T-cell (primary cell): ENCODE data around the gene CARMIL3. TPM values are rescaled to one million over a fixed set of nuclear protein-coding genes. Genes with fewer than 3 reads are reported as not detected.

ENCODE experiments used
- ATAC-seq, 4 experiments: fragments of 200-7000 bp in 3 of 4; fragments of 150-1000 bp in 1 of 4; cut with Tn5 transposase; replicated peaks in 1 of 4; 1 replicate in 3 of 4; 2 replicates in 1 of 4; pipeline ENCODE4 v1.10.0; 2021; ENCODE audit warnings: moderate library complexity in 3 of 4, mild to moderate bottlenecking in 2 of 4, moderate number of reproducible peaks in 1 of 4
- CTCF ChIA-PET, 2 donors: fragments of 300-600 bp; sonication (Branson Sonifier 250); formaldehyde crosslinking; loops; one replicate each; lab custom pipeline; 2022; ENCODE audit warnings: antibody characterized with exemption in 2 of 2; lab: Charles Lee
- POLR2A ChIA-PET, 2 donors: fragments of 300-600 bp; sonication (Branson Sonifier 250); formaldehyde crosslinking; loops; one replicate each; lab custom pipeline; 2022; ENCODE audit warnings: antibody characterized with exemption in 2 of 2; lab: Charles Lee
- DNase-seq, 35 experiments: peaks; one replicate each; pipeline versions ENCODE4 v3.0.0 to v3.0.0-alpha.2; 2013 to 2023
- H3K27ac ChIP-seq: one replicate; pipeline ENCODE4 v1.5.1; 2013; ENCODE audit warnings: low read length
- H3K27me3 ChIP-seq, 2 experiments: replicated peaks in 1 of 2; 1 replicate in 1 of 2; 2 replicates in 1 of 2; pipeline versions ENCODE4 v1.6.1 to v1.7.0; 2013; ENCODE audit warnings: low read length in 1 of 2, mixed read lengths in 1 of 2; ENCODE audit not compliant: control insufficient read depth in 2 of 2, insufficient read depth in 2 of 2; ENCODE audit errors: extremely low read depth in 1 of 2
- H3K36me3 ChIP-seq, 2 donors: 1 replicate in 1 of 2; 2 replicates in 1 of 2; pipeline versions ENCODE4 v1.6.1 to v1.7.0; 2013; ENCODE audit warnings: low read length in 1 of 2; ENCODE audit not compliant: control insufficient read depth in 2 of 2, insufficient read depth in 1 of 2; ENCODE audit errors: extremely low read depth in 1 of 2
- H3K4me1 ChIP-seq, 2 experiments: 1 replicate in 1 of 2; 2 replicates in 1 of 2; pipeline versions ENCODE4 v1.6.1 to v1.7.0; 2013; ENCODE audit warnings: low read length in 2 of 2, mixed read lengths in 1 of 2; ENCODE audit not compliant: insufficient read depth in 2 of 2, control insufficient read depth in 1 of 2; ENCODE audit errors: extremely low read depth in 1 of 2
- H3K4me3 ChIP-seq, 2 donors: 1 replicate in 1 of 2; 2 replicates in 1 of 2; pipeline versions ENCODE4 v1.5.1 to v1.7.0; 2013; ENCODE audit warnings: mild to moderate bottlenecking in 2 of 2, low read length in 1 of 2, moderate library complexity in 1 of 2; ENCODE audit not compliant: control insufficient read depth in 1 of 2; ENCODE audit errors: extremely low read depth in 1 of 2
- H3K9me3 ChIP-seq: 2 replicates; pipeline ENCODE4 v1.7.0; 2013
- H3K27ac Mint-ChIP-seq, 2 donors: one replicate each; pipeline ENCODE4 v1.8.0; 2020 to 2021; ENCODE audit warnings: mild to moderate bottlenecking in 2 of 2, mixed read lengths in 2 of 2
- H3K27me3 Mint-ChIP-seq, 2 donors: one replicate each; pipeline ENCODE4 v1.8.0; 2021 to 2022; ENCODE audit warnings: mixed read lengths in 2 of 2
- H3K36me3 Mint-ChIP-seq: one replicate; pipeline ENCODE4 v1.8.0; 2021; ENCODE audit warnings: mixed read lengths
- H3K4me1 Mint-ChIP-seq, 3 donors: one replicate each; pipeline ENCODE4 v1.8.0; 2020 to 2022; ENCODE audit warnings: mixed read lengths in 3 of 3, mild to moderate bottlenecking in 1 of 3
- H3K4me3 Mint-ChIP-seq, 3 donors: one replicate each; pipeline ENCODE4 v1.8.0; 2020 to 2022; ENCODE audit warnings: mild to moderate bottlenecking in 3 of 3, mixed read lengths in 3 of 3, moderate library complexity in 3 of 3
- H3K9me3 Mint-ChIP-seq, 3 donors: one replicate each; pipeline ENCODE4 v1.8.0; 2020 to 2022; ENCODE audit warnings: mixed read lengths in 3 of 3
- WGBS: methylation state at CpG from one replicate; pipeline ENCODE4 v1.1.5; 2013; ENCODE audit warnings: missing lambda C conversion rate; ENCODE audit not compliant: insufficient coverage; 5-methylcytosine and 5-hydroxymethylcytosine counted together
- total RNA-seq, 35 experiments: library from RNA in 6 of 35; stranded (reverse) in 6 of 35; fragments of 120-200 nt in 1 of 35; gene quantifications; one replicate each; pipeline versions ENCODE4 v1.2.1 to v1.2.4 and lab custom pipeline; 2013 to 2026

CARMIL3 gene
- total RNA-seq, 5 donors from 2014 or later (not counting 1 experiment from before 2014, with no cell fraction given) = 0.38 to 1.9 (median 0.59) TPM

DNA sequence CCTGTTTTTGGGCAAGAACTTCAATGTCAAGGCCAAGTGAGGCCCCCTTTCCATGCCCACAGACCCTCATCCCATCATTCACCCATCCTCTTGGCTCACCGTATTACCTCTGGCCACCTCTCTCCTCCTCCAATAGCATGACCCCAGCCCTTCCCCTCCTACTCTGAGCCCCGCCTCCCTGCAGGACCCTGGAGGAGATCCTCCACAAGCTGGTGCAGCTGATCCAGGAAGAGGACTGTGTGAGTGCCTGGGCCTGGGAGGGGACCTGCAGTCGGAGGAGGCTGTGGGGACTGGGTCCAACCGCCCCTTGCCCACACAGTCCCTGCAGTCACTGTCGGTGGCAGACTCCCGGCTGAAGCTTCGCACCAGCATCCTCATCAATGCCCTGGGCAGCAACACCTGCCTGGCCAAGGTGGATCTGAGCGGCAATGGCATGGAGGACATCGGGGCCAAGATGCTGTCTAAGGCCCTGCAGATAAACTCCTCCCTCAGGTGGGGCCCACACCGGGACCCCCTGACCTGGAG is 7.2 kb downstream of the CARMIL3 start:
- H3K36me3 ChIP-seq = no peaks in the 10 kb centered on the region
- no peaks in the 10 kb centered on the region for H3K4me1 ChIP-seq
- WGBS = 88% methylated on average over 8 of the region's 10 CpGs
- no peak overlapping the region for H3K27ac ChIP-seq
- Mint-ChIP-seq H3K4me1 (no peaks in the 10 kb centered on the region), H3K36me3 (no peaks in the 10 kb centered on the region), H3K9me3 (no peaks in the 10 kb centered on the region), H3K27me3 (peaks cover 0 to 3% of the 10 kb centered on the region in 2 donors), H3K27ac (no peak overlapping the region), H3K4me3 (no peak overlapping the region)
- POLR2A ChIA-PET = no interaction called here
- peaks cover 0 to 20% of the 10 kb centered on the region in 2 experiments for H3K27me3 ChIP-seq
- H3K9me3 ChIP-seq = no peaks in the 10 kb centered on the region
- DNase-seq (no peak), ATAC-seq (no peak)
- no peak overlapping the region for H3K4me3 ChIP-seq
- CTCF ChIA-PET = interaction anchor here in 1 of 2 donors (0.8 to 1.2 kb wide), 3 partner anchors 31 to 51 kb away, joined by 4 to 7 read pairs (median 5); no protein-coding TSS in a partner anchor

DNA sequence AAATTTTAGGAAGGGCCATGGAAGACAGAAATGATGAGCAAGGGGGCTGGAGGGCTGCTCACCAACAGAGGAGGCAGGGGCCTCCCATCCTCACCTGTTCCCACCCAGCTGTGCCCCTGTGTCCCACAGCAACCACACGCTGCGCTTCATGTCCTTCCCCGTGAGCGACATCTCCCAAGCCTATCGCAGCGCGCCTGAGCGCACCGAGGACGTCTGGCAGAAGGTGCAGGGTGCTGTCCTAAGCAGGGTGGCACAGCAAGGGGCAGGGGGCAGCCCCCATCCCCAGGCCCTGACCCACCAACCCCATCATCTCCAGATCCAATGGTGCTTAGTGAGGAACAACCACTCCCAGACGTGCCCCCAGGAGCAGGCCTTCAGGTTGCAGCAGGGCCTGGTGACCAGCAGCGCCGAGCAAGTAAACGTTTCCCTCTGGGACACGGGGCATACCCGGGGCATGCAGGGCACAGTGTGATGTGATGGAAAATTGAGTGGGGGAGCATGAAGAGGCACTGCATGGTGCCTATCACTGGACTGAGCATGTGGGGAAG is 8.1 kb downstream of the CARMIL3 start:
- Histone ChIP-seq H3K27ac (no peak overlapping the region), H3K4me3 (no peak overlapping the region), H3K27me3 (peaks cover 0 to 16% of the 10 kb centered on the region in 2 experiments), H3K9me3 (no peaks in the 10 kb centered on the region), H3K36me3 (no peaks in the 10 kb centered on the region), H3K4me1 (no peaks in the 10 kb centered on the region)
- POLR2A ChIA-PET = no interaction called here
- Mint-ChIP-seq H3K27ac (no peak overlapping the region), H3K4me3 (no peak overlapping the region), H3K9me3 (no peaks in the 10 kb centered on the region), H3K36me3 (no peaks in the 10 kb centered on the region), H3K4me1 (no peaks in the 10 kb centered on the region), H3K27me3 (no peaks in the 10 kb centered on the region)
- no peak for DNase-seq
- ATAC-seq = no peak
- CTCF ChIA-PET = no interaction called here
- WGBS = 95% methylated on average over 13 of the region's 16 CpGs

DNA sequence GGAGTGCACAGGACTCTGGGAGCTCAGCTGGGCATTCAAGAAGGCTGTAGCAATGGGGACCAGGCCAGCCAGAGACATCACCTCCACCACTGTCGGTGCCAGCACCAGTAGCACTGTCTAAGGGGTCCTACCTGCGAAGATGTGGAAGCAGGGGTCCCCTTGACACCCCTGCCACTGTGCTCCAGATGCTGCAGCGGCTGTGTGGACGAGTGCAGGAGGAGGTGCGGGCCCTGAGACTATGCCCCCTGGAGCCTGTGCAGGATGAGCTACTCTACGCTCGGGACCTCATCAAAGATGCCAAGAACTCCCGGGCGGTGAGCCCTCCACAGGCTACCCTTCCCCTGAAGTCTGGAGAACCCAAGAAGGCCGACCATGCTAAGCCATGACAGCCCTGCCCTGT is 8.6 kb downstream of the CARMIL3 start:
- H3K4me3 ChIP-seq = no peak overlapping the region
- no peak overlapping the region for H3K27ac ChIP-seq
- Mint-ChIP-seq H3K4me1 (no peaks in the 10 kb centered on the region), H3K4me3 (no peak overlapping the region), H3K36me3 (no peaks in the 10 kb centered on the region), H3K27me3 (no peaks in the 10 kb centered on the region), H3K27ac (no peak overlapping the region), H3K9me3 (no peaks in the 10 kb centered on the region)
- ChIA-PET POLR2A (no interaction called here), CTCF (no interaction called here)
- no peak for ATAC-seq
- no peaks in the 10 kb centered on the region for H3K9me3 ChIP-seq
- no peaks in the 10 kb centered on the region for H3K36me3 ChIP-seq
- WGBS = 73% methylated on average over 5 of the region's 10 CpGs
- H3K4me1 ChIP-seq = no peaks in the 10 kb centered on the region
- H3K27me3 ChIP-seq = peaks cover 0 to 16% of the 10 kb centered on the region in 2 experiments
- no peak for DNase-seq

DNA sequence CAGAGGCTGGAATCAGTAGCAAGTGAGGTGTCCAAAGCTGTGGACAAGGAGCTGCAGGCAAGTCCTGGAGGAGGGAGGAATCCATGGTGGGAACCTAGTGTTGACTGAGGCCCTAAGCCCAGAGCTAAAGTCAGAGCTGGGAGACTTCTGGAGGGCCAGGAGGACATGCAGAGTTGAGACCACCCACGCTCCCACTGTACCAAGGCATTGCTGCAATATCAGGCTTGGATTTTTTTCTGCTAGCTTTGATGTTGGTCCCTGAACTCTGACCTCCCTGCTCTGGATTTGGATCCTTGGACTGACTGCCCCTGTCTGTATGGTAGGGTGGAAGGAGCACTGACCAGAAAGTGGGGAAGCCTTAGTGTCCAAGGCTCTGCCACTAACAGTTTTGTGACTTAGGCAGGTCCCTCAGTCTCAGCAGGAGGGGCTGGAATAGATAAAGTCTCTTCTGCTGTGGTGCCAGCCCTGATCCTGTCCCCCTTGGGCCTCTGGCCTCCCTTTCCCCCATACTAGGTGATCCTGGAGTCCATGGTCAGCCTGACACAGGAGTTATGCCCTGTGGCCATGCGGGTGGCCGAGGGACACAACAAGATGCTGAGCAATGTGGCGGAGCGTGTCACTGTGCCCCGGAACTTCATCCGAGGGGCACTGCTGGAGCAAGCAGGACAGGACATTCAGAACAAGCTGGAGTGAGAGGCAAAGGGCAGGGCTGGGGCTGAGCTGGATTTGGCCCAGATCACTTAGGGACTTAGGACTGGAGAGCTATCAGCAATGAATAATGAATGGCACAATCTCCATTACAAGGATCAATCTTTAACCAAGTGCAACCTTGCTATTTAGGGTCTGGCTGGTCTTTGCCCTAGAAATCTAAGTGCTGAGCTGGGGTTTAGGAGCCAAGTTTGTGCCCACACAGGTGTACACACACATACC is 9.4 kb downstream of the CARMIL3 start:
- 92% methylated on average over 4 of the region's 7 CpGs for WGBS

DNA sequence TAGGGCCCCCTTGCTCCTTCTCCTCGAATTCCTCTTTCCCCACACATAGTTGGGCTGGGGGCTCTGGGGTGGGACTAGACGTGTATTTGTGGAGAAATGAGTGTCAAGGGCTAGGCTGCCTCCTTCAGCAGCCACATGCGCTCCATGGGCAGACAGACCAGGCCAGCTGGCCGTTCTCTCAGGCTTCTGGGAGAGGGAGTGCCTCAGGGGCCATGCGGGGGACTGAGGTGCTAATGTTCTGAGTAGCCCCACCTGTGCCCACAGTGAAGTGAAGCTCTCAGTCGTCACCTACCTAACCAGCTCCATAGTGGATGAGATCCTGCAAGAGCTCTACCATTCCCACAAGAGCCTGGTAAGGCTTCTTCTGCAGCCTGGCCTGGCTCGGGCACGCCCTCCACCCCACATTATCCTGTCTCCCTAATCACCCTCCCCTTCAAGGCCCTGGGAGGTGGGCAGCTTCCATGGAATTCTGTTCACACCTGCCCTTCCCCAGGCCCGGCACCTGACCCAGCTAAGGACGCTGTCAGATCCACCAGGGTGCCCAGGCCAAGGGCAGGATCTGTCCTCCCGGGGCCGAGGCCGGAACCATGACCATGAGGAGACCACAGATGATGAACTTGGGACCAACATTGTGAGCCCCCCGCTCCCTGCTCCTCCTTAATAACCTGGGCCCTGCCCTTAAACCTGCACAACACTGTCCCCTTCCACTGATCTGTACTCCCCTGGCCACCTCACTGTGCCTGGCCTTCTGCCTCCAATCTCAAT is 10.6 kb downstream of the CARMIL3 start:
- ATAC-seq = no peak

More for the DNA sequence above, 9.4 kb downstream of the CARMIL3 start:
- Histone ChIP-seq H3K4me1 (no peaks in the 10 kb centered on the region), H3K27ac (no peak overlapping the region), H3K4me3 (no peak overlapping the region), H3K36me3 (no peaks in the 10 kb centered on the region), H3K27me3 (peaks cover 0 to 11% of the 10 kb centered on the region in 2 experiments), H3K9me3 (no peaks in the 10 kb centered on the region)
- H3K4me3 Mint-ChIP-seq = no peak overlapping the region
- DNase-seq (no peak), ATAC-seq (no peak)
- H3K9me3 Mint-ChIP-seq = no peaks in the 10 kb centered on the region
- no peaks in the 10 kb centered on the region for H3K36me3 Mint-ChIP-seq
- H3K4me1 Mint-ChIP-seq = no peaks in the 10 kb centered on the region
- H3K27ac Mint-ChIP-seq = no peak overlapping the region
- CTCF ChIA-PET = no interaction called here
- POLR2A ChIA-PET = no interaction called here
- H3K27me3 Mint-ChIP-seq = no peaks in the 10 kb centered on the region

DNA sequence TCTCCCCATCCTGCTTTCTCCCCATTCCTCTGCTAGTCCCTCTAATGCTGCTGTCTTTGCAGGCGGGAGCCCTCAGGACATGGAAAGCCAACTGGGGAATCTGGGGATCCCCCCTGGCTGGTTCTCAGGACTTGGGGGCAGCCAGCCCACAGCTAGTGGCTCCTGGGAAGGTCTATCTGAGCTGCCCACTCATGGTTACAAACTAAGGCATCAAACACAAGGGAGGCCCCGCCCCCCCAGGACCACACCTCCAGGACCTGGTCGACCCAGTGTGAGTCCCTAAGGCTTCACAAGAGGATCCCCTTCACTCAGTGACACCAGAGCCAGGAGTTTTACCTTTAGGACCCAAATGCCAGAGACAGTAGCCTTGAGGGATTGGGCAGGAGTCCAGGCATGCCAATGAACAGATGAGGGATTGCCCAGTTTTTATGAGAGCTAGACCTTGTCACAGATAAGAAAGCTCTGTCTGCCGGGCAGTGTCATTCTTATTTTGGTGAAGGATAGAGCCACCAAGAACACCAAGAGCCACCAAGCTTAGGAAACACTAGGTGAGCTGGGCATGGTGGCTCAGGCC is 11.5 kb downstream of the CARMIL3 start:
- no peaks in the 10 kb centered on the region for H3K4me1 ChIP-seq

More for the DNA sequence above, 10.6 kb downstream of the CARMIL3 start:
- Mint-ChIP-seq H3K4me3 (no peak overlapping the region), H3K27ac (no peak overlapping the region), H3K27me3 (no peaks in the 10 kb centered on the region), H3K9me3 (no peaks in the 10 kb centered on the region), H3K4me1 (no peaks in the 10 kb centered on the region), H3K36me3 (no peaks in the 10 kb centered on the region)
- no peaks in the 10 kb centered on the region for H3K4me1 ChIP-seq
- no peaks in the 10 kb centered on the region for H3K36me3 ChIP-seq
- no peak overlapping the region for H3K4me3 ChIP-seq
- H3K9me3 ChIP-seq = no peaks in the 10 kb centered on the region
- ChIA-PET CTCF (interaction anchor here in 1 of 2 donors (0.5 kb wide), 1 partner anchor 29 kb away, joined by 3 read pairs; no protein-coding TSS in a partner anchor), POLR2A (no interaction called here)
- peaks cover 0 to 13% of the 10 kb centered on the region in 2 experiments for H3K27me3 ChIP-seq
- no peak for DNase-seq
- 87% methylated on average over 11 of the region's 14 CpGs for WGBS
- no peak overlapping the region for H3K27ac ChIP-seq

More for the DNA sequence above, 11.5 kb downstream of the CARMIL3 start:
- Histone ChIP-seq H3K27me3 (peaks cover 0 to 18% of the 10 kb centered on the region in 2 experiments), H3K9me3 (no peaks in the 10 kb centered on the region), H3K4me3 (no peak overlapping the region), H3K27ac (no peak overlapping the region), H3K36me3 (no peaks in the 10 kb centered on the region)
- ChIA-PET POLR2A (interaction anchor here in 1 of 2 donors (0.7 kb wide), 1 partner anchor 31 kb away, joined by 6 read pairs; no protein-coding TSS in a partner anchor), CTCF (no interaction called here)
- no peak for DNase-seq
- H3K9me3 Mint-ChIP-seq = no peaks in the 10 kb centered on the region
- WGBS = 95% methylated on average over 2 of the region's 4 CpGs
- no peak overlapping the region for H3K4me3 Mint-ChIP-seq
- no peak for ATAC-seq
- H3K36me3 Mint-ChIP-seq = no peaks in the 10 kb centered on the region
- no peaks in the 10 kb centered on the region for H3K27me3 Mint-ChIP-seq
- no peaks in the 10 kb centered on the region for H3K4me1 Mint-ChIP-seq
- no peak overlapping the region for H3K27ac Mint-ChIP-seq
